Glutamatergic neuron (in vitro differentiated cells): Measurements from ENCODE around the gene RAB3D. TPM values are rescaled to one million over a fixed set of nuclear protein-coding genes. Genes with fewer than 3 reads are reported as not detected.

Experiments used
- DNase-seq: peaks from one replicate; pipeline ENCODE4 v3.0.0; 2022
- H3K27ac Mint-ChIP-seq: one replicate; pipeline ENCODE4 v1.8.0; 2020; ENCODE audit warnings: mild to moderate bottlenecking, mixed read lengths, inconsistent platforms; ENCODE audit not compliant: unreplicated experiment
- H3K27me3 Mint-ChIP-seq: one replicate; pipeline ENCODE4 v1.8.0; 2020; ENCODE audit warnings: mild to moderate bottlenecking, moderate library complexity, mixed read lengths, inconsistent platforms; ENCODE audit not compliant: unreplicated experiment
- H3K36me3 Mint-ChIP-seq: one replicate; pipeline ENCODE4 v1.8.0; 2020; ENCODE audit warnings: mild to moderate bottlenecking, mixed read lengths, inconsistent platforms; ENCODE audit not compliant: unreplicated experiment
- H3K4me1 Mint-ChIP-seq: one replicate; pipeline ENCODE4 v1.8.0; 2020; ENCODE audit warnings: mild to moderate bottlenecking, low read depth, mixed read lengths, inconsistent platforms; ENCODE audit not compliant: unreplicated experiment
- H3K4me3 Mint-ChIP-seq: one replicate; pipeline ENCODE4 v1.8.0; 2020; ENCODE audit warnings: mild to moderate bottlenecking, mixed read lengths, inconsistent platforms; ENCODE audit not compliant: unreplicated experiment
- H3K9me3 Mint-ChIP-seq: one replicate; pipeline ENCODE4 v1.8.0; 2020; ENCODE audit warnings: mild to moderate bottlenecking, moderate library complexity, mixed read lengths, inconsistent platforms; ENCODE audit not compliant: unreplicated experiment
- total RNA-seq: library from RNA; stranded (reverse); fragmentation: NEBNext Ultra II Directional; extraction: Animal tissue kit (Norgen Biotek cat#: 25700); gene quantifications from one replicate; pipeline ENCODE4 v1.2.1, GENCODE V29; 2021; ENCODE audit not compliant: unreplicated experiment
- TF ChIP-seq, protein P1 (sequence below): fragments of 200-600 bp; sonication (generic); IDR thresholded peaks from one replicate; pipeline ENCODE4 v1.5.0; 2021; ENCODE audit not compliant: partially characterized antibody, unreplicated experiment

Gene RAB3D
- total RNA-seq, 1 donor from 2014 or later: 130 TPM

DNA sequence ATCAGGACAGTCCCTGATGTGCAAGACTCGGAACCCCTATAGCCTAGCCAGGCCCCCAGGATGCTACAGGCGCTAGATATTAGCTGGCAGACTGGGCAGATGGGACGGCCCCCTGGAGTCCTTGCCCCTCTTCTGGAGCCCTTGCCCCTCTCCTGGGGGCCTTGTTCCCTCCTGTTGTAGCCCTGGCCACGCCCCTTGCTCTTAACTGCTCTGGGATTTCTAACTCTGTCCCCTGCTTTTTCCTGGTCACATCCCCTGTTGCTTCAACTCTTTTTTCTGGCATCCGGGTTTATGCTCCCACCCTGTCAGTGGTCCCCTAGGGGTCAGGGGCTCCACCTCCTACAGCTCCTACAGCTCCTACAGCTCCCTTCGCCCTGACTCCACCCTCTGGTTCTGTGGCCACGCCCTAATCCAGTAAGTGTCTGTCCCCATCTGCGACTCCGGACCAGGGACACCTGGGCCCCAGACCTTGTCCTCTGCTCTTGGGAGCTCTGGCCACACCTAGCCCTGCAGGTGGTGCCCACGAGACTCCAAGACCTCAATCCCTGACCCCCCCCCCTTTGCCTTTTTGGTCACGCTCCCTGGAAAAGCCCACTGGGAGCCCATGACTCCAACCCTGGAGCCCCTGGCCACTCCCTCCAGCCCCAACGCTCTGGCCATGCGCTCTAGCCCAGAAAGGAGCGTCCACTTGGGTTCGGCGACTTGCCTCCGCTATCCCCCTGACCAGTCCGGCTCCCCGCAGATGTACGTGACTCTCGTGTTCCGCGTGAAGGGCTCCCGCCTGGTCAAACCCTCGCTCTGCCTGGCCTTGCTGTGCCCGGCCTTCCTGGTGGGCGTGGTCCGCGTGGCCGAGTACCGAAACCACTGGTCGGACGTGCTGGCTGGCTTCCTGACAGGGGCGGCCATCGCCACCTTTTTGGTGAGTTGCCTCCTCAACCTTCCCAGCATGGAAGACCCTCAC, 22.6 kb upstream of the RAB3D start:
- Mint-ChIP-seq H3K36me3 (no peaks in the 10 kb centered on the region), H3K27ac (peak overlapping the region; percentile 85), H3K4me1 (peaks cover 14% of the 10 kb centered on the region), H3K27me3 (peaks cover 9% of the 10 kb centered on the region), H3K9me3 (peaks cover 5% of the 10 kb centered on the region), H3K4me3 (peak overlapping the region; percentile 73)
- TF ChIP-seq, protein P1, sequence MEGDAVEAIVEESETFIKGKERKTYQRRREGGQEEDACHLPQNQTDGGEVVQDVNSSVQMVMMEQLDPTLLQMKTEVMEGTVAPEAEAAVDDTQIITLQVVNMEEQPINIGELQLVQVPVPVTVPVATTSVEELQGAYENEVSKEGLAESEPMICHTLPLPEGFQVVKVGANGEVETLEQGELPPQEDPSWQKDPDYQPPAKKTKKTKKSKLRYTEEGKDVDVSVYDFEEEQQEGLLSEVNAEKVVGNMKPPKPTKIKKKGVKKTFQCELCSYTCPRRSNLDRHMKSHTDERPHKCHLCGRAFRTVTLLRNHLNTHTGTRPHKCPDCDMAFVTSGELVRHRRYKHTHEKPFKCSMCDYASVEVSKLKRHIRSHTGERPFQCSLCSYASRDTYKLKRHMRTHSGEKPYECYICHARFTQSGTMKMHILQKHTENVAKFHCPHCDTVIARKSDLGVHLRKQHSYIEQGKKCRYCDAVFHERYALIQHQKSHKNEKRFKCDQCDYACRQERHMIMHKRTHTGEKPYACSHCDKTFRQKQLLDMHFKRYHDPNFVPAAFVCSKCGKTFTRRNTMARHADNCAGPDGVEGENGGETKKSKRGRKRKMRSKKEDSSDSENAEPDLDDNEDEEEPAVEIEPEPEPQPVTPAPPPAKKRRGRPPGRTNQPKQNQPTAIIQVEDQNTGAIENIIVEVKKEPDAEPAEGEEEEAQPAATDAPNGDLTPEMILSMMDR: no peak
- DNase-seq: peak; percentile 48

DNA sequence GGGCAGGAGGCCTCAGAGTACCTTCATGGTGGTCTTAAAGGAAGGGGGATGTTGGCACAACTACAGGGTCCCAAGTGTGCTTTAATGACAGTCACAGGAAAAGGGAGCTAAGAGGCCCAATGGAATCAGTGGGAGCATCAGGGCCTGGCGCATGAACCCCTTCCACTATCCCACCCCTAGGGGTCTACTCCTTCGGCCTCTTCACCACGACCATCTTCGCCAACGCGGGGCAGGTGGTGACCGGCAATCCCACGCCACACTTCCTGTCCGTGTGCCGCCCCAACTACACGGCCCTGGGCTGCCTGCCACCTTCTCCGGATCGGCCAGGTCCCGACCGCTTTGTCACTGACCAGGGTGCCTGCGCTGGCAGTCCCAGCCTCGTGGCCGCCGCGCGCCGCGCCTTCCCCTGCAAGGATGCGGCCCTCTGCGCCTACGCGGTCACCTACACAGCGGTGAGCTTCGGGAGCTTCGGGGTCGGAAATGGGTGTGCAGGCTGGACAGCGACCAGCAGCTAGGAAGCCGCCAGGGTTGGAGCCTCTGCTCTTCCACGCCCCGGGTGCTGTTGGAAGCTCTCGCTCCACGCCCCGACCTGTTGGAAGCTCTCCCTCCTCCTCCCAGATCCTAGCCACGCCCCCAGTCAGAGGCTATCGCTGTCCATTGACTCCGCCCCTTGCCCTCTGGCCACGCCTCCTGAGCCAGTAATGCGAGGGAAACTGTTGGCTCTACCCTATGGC, 21.7 kb upstream of the RAB3D start:
- TF ChIP-seq, protein P1: peak; percentile 18
- Mint-ChIP-seq H3K4me1 (peaks cover 18% of the 10 kb centered on the region), H3K4me3 (peak overlapping the region; percentile 68), H3K9me3 (peaks cover 5% of the 10 kb centered on the region), H3K27ac (peak overlapping the region; percentile 72), H3K27me3 (peaks cover 11% of the 10 kb centered on the region), H3K36me3 (no peaks in the 10 kb centered on the region)
- DNase-seq: peak; percentile 96

DNA sequence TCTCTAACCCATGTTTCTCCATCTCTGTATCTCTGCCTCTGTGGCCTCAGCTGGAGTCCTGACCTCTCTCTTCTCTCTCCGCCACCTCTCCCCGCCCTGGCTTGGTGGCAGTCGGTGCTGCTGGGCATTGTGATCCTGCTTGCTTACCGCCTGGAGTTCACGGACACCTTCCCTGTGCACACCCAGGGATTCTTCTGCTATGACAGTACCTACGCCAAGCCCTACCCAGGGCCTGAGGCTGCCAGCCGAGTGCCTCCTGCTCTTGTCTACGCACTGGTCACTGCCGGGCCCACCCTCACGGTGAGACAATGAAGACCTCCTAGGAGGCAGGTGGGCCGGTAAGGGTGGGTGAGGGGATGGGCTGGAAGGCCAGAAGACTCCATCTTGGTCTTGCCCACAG, 20.0 kb upstream of the RAB3D start:
- TF ChIP-seq, protein P1: no peak
- H3K4me3 Mint-ChIP-seq: no peak overlapping the region
- DNase-seq: no peak
- H3K36me3 Mint-ChIP-seq: peaks cover 5% of the 10 kb centered on the region
- peaks cover 11% of the 10 kb centered on the region for H3K9me3 Mint-ChIP-seq
- H3K4me1 Mint-ChIP-seq: peaks cover 16% of the 10 kb centered on the region
- peaks cover 10% of the 10 kb centered on the region for H3K27me3 Mint-ChIP-seq
- H3K27ac Mint-ChIP-seq: no peak overlapping the region

DNA sequence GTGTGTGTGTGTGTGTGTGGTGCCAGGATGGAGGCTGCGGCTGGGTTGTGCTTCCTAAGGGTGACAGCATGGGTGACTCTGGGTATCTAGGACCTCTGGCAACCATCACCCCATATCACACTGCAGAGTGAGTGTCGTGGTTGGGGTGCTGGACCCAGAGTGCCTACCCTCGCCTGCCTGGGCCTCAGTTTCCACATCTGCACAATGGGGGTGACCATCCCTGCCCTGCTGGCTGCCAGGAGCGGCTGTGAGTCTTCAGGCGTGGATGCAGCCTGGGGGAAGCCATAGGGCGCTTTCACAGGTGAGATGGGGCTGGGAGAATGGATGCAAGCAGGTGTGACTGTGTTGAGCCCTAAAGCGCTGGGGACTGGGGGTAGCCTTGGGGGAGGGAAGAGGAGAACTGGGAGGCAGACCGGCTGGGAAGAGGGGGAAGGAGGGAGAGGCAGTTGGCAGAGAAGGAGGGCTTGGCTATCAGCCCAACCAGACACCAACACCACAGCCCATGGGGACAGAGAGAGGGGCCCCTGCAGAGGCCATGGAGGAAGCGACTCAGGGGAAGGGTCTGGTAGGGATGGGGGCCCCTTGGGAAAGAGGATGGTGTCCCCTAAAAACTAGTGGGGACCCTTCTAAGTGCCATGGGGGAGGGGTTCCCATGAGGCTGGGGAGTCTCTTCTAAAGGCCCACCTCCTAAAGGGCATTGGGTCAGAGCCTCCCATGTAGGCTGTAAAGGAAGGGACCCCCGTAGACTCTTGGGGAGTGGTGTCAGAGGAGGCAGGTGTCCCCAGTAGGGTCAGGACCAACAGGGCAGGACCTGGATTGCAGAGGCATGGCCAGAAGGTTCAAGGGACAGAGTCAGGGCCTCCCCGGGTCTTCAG, 17.5 kb upstream of the RAB3D start:
- Mint-ChIP-seq H3K36me3 (peaks cover 5% of the 10 kb centered on the region), H3K27me3 (peaks cover 11% of the 10 kb centered on the region), H3K27ac (peak overlapping the region; percentile 96), H3K4me1 (peaks cover 13% of the 10 kb centered on the region), H3K9me3 (peaks cover 12% of the 10 kb centered on the region), H3K4me3 (peak overlapping the region; percentile 100)
- no peak for DNase-seq
- TF ChIP-seq, protein P1: no peak
